ENCODE results near the gene IL27RA. TPM values are rescaled to one million over a fixed set of nuclear protein-coding genes. Genes with fewer than 3 reads are reported as not detected.

The IL27RA gene
- total and polyA plus RNA-seq, 2 donors (not counting 1 experiment from before 2014, with no cell fraction given), result 36.2 to 38.6 TPM

DNA sequence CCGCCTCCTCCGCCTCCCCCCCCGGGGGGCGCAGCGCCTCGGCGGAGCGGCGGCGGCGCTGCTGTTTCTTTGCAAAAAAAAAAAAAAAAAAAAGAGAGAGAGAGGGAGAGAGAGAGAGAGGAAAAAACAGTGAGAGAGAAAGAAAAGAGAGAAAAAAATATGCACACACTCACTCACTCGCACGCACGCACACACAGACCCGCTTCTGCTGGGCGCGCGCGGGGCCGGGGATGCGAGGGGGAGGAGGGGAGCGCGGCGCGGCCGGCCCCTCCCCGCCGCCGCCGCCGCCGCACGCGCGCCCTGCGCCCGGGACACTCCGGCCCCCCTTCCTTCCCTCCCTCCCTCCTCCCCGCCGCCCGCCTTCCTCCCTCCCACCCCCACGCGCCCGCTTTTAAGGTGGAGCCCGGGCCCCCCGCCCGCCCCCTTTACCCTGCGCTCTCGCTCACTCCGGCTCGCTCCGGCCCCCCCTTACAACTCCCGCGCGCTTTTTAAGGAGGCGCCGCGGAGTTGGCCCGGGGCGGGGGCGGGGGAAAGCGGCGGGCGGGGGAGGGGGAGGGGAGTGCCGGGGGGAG lies 59.0 kb downstream of the IL27RA start, which contains the start of gene SAMD1:
Gene SAMD1, minus strand, starts transcription at position 243 of the 572 bp plus-strand sequence.
- H3K27ac Mint-ChIP-seq, result peak within 1 kb of the TSS; percentile 99
- 0% methylated on average over 7 of the region's 65 CpGs for WGBS (ENCODE audit: insufficient coverage)
- no peak for TF ChIP-seq EZH2 (IDR thresholded peaks at IDR 0.05; ENCODE audit: borderline replicate concordance, insufficient read depth, low read depth, low read length, poor library complexity, severe bottlenecking)
- TF ChIP-seq, protein P1, sequence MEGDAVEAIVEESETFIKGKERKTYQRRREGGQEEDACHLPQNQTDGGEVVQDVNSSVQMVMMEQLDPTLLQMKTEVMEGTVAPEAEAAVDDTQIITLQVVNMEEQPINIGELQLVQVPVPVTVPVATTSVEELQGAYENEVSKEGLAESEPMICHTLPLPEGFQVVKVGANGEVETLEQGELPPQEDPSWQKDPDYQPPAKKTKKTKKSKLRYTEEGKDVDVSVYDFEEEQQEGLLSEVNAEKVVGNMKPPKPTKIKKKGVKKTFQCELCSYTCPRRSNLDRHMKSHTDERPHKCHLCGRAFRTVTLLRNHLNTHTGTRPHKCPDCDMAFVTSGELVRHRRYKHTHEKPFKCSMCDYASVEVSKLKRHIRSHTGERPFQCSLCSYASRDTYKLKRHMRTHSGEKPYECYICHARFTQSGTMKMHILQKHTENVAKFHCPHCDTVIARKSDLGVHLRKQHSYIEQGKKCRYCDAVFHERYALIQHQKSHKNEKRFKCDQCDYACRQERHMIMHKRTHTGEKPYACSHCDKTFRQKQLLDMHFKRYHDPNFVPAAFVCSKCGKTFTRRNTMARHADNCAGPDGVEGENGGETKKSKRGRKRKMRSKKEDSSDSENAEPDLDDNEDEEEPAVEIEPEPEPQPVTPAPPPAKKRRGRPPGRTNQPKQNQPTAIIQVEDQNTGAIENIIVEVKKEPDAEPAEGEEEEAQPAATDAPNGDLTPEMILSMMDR (IDR thresholded peaks at IDR 0.05), result no peak
- Histone ChIP-seq H3K27me3 (replicated peaks in 1 of 4; ENCODE audit: control extremely low read depth in 1 of 4, control insufficient read depth in 3 of 4, insufficient read depth in 4 of 4, low read length in 3 of 4) (no peaks in the 10 kb centered on the region), H3K79me2 (ENCODE audit: control insufficient read depth, insufficient read depth, low read length) (no peaks in the 10 kb centered on the region), H3K9me3 (ENCODE audit: control extremely low read depth in 1 of 3, control insufficient read depth in 2 of 3, insufficient read depth in 1 of 3, low read length in 2 of 3) (peaks cover 2 to 9% (median 8%) of the 10 kb centered on the region in 3 donors), H3K36me3 (replicated peaks in 1 of 2; ENCODE audit: control extremely low read depth in 1 of 2, control insufficient read depth in 1 of 2, extremely low read depth in 1 of 2, insufficient read depth in 2 of 2, low read length in 1 of 2) (no peaks in the 10 kb centered on the region), H3K9ac (ENCODE audit: low read length) (peak within 1 kb of the TSS; percentile 81), H4K20me1 (ENCODE audit: control insufficient read depth, insufficient read depth, low read length, poor library complexity, severe bottlenecking) (peaks cover 11% of the 10 kb centered on the region), H3K4me1 (ENCODE audit: control insufficient read depth in 2 of 2, insufficient read depth in 2 of 2, low read length in 2 of 2) (peaks cover 11 to 18% of the 10 kb centered on the region in 2 donors), H3K4me3 (ENCODE audit: control extremely low read depth in 1 of 5, extremely low read depth in 1 of 5, insufficient read depth in 1 of 5, low read depth in 2 of 5, low read length in 4 of 5) (peak within 1 kb of the TSS; percentile 81 to 89 (median 82)), H3K4me2 (replicated peaks; ENCODE audit: low read depth, low read length, poor library complexity, severe bottlenecking) (peak within 1 kb of the TSS; percentile 94), H2AFZ (ENCODE audit: insufficient read depth, low read depth, low read length, poor library complexity, severe bottlenecking) (peak within 1 kb of the TSS; percentile 90), H3K27ac (ENCODE audit: low read length in 2 of 2) (peak within 1 kb of the TSS; percentile 69 to 87)
- ATAC-seq (ENCODE audit: low read depth), result peak; percentile 56
- H3K4me3 Mint-ChIP-seq, result peak within 1 kb of the TSS; percentile 100
- CTCF ChIA-PET, result interaction anchor here (1.0 to 1.8 kb wide), 3 partner anchors 10 to 46 kb away, joined by 3 to 7 read pairs (median 5); partner anchors contain the start of gene ASF1B
- peaks cover 8% of the 10 kb centered on the region for H3K9me3 Mint-ChIP-seq (ENCODE audit: insufficient read depth)
- peaks cover 15% of the 10 kb centered on the region for H3K4me1 Mint-ChIP-seq
- intact Hi-C loops (cut with micrococcal nuclease), result loop anchor here (1.0 to 10.0 kb wide), 5 partner anchors 9 to 816 kb away; partner anchors contain the start of genes ASF1B and PRKACA
- POLR2A ChIA-PET, result interaction anchor here (0.5 to 1.5 kb wide), 3 partner anchors 46 to 350 kb away, joined by 5 to 7 read pairs (median 6); partner anchors contain the start of gene ASF1B
- DNase-seq, result peak; percentile 90
- no peaks in the 10 kb centered on the region for H3K27me3 Mint-ChIP-seq
